MM.1S (cell line): ENCODE results near the gene FUT4.

Experiments
- CTCF ChIP-seq: fragments of 300-600 bp; sonication (generic); IDR thresholded peaks from 2 replicates; pipeline ENCODE4 v1.5.1; 2016; ENCODE audit warnings: antibody characterized with exemption, low read length, mixed read lengths
- EZH2 ChIP-seq: fragments of 300-600 bp; sonication (generic); optimal IDR thresholded peaks from 2 replicates; pipeline ENCODE3; 2017; ENCODE audit warnings: low read depth, mild to moderate bottlenecking, antibody characterized with exemption, low read length, mixed read lengths

- TF ChIP-seq CTCF (no peak), EZH2 (no peak)
Measured at GRCh38 chr11:94516725-94517124, 27.0 kb upstream of the FUT4 start.
